Activated T-cell treated with anti-CD3 and anti-CD28 coated beads for 24 hours (primary cell): Measurements from ENCODE around the gene NFATC2IP.

Experiments
- DNase-seq: peaks from one replicate; pipeline ENCODE4 v3.0.0-alpha.2; 2020; ENCODE audit warnings: low read depth

NFATC2IP gene

GRCh38 chr16:28950648-28951409 lies at the start of gene NFATC2IP:
NFATC2IP (plus strand) TSS chr16:28950937; CDS start chr16:28951012, 75 bp downstream.
- peak; percentile 99 for DNase-seq

- no peak for DNase-seq
Measured at GRCh38 chr16:28901862-28902261, 48.9 kb upstream of the NFATC2IP start.

GRCh38 chr16:28902909-28903308 lies 47.8 kb upstream of the NFATC2IP start:
- DNase-seq, result no peak

- DNase-seq, result no peak
Measured at GRCh38 chr16:28903344-28904042, 47.2 kb upstream of the NFATC2IP start.

- DNase-seq, result no peak
Measured at GRCh38 chr16:28904363-28904762, 46.4 kb upstream of the NFATC2IP start.

- no peak for DNase-seq
Measured at GRCh38 chr16:28904828-28905227, 45.9 kb upstream of the NFATC2IP start.

GRCh38 chr16:28905229-28905754 lies 45.4 kb upstream of the NFATC2IP start:
- DNase-seq, result no peak

GRCh38 chr16:28905800-28906372 lies 44.9 kb upstream of the NFATC2IP start:
- DNase-seq, result no peak

GRCh38 chr16:28910086-28911031 lies 40.4 kb upstream of the NFATC2IP start:
- no peak for DNase-seq

GRCh38 chr16:28912558-28912957 lies 38.2 kb upstream of the NFATC2IP start:
- DNase-seq, result no peak

- DNase-seq, result no peak
Measured at GRCh38 chr16:28913946-28914724, 36.6 kb upstream of the NFATC2IP start.

- DNase-seq, result no peak
Measured at GRCh38 chr16:28915181-28915580, 35.6 kb upstream of the NFATC2IP start.

GRCh38 chr16:28917095-28917494 lies 33.6 kb upstream of the NFATC2IP start:
- no peak for DNase-seq

- no peak for DNase-seq
Measured at GRCh38 chr16:28918698-28919097, 32.0 kb upstream of the NFATC2IP start.

- DNase-seq, result no peak
Measured at GRCh38 chr16:28923231-28923587, 27.5 kb upstream of the NFATC2IP start.

- DNase-seq, result no peak
Measured at GRCh38 chr16:28923652-28924398, 26.9 kb upstream of the NFATC2IP start.

GRCh38 chr16:28924399-28924761 lies 26.4 kb upstream of the NFATC2IP start:
- no peak for DNase-seq

GRCh38 chr16:28924762-28925385 lies 25.9 kb upstream of the NFATC2IP start, which contains the start of gene RABEP2:
RABEP2 (minus strand) TSS chr16:28925238; CDS start chr16:28925163, 75 bp downstream.
- peak; percentile 95 for DNase-seq

GRCh38 chr16:28925386-28926228 lies 25.1 kb upstream of the NFATC2IP start:
- DNase-seq, result peak; percentile 79
